GM18861 (cell line): ENCODE results near the gene GABBR2.

ENCODE experiments used
- ATAC-seq: cut with Tn5 transposase; IDR thresholded peaks from one replicate; pipeline ENCODE4 v1.9.1; 2021; ENCODE audit not compliant: unreplicated experiment

The GABBR2 gene

DNA sequence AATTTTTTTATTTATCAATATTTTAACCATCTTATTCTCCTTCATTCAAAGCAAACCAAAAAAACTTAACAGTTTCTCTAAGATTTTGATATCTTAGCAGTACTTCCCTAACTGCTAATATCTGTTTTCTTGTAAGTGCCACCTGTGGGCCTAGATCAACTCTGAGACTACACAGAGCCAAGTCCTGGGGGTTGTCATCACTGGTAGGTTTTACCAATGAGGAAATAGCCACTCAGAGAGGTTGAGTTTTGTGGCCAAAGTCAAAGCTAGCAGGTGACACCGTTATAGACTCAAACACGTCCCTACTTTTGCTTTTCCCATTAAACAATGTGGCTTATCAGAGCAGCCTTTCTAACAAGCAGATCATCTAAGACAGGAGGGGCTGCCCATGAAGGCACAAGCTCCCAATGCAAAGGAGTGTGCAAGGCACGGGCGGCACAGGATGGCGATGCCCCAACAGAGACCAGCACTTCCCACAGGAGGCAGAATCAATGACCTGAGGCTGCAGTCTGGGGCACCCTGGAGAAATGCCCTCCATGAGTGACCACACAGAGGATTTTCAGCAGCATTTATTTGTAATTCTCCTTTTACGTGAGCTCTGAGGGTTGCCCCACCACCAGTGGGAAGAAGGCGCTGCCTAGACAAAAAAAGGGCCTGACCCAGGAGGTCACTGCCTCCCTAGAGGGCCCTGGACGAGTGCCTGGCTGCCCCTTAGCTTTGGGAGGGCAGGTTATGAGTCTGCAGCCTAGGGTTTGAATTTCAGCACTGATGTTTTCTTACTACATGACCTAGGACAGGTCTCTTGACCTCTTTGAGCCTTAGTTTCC is 460.7 kb downstream of the GABBR2 start:
- ATAC-seq = no peak

DNA sequence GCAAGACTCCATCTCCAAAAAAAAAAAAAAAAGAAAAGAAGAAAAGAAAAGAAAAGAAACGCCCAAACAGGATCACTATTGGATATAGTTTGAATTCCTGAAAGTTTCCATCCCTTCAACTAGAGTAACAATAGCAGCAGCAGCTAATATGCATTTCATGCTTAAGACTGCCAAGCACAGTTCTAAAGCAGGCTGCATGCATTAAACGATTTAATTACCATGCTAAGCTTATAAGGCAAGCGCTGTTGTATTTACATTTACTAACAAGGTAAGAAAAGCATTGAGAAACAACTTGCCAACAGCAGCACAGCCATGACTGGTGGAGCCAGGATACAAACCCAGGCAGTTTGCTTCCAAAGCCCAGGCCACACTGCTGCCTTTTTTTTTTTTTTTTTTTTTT is 466.3 kb downstream of the GABBR2 start:
- no peak for ATAC-seq

DNA sequence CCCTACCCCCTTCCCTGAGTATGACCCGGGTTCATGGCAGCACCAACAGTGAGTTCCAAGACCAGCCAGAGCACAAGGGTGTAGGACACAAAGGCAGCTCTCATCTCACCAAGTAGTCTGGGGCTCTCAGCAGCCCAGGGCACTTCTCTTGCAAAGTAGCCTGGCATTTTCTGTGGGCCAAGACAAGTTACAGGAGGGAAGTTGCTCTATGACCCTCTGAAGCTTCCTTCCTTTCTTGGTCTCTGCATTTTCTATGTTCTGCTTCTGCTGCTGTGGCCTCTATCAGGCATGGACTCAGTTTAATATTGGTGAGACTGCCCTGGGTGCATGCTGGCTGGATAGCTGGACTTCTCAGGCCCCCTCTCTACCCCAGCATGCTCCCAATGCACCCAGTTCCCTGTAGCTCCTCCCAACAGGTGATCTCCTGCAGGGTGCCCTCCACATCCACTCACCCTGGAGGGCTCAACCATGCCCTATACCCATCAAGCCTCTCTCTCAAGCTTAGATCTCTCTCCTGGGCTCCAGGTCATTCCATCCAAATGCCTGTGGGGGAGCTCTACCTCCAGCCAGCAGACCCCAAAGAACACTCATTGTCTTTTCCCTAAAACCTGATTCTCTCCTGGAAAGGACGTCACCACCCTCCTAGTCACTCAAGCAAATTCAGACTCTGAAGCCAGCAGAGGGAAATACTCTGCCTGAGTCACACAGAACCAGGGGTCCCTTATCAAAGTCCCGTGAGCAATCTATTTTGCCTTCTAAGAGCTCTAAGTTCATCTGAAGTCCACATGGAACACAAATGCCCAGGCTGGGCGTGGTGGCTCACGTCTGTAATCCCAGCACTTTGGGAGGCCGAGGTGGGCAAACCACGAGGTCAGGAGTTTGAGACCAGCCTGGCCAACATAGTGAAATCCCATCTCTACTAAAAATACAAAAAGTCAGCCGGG is 467.1 kb downstream of the GABBR2 start:
- ATAC-seq = no peak

DNA sequence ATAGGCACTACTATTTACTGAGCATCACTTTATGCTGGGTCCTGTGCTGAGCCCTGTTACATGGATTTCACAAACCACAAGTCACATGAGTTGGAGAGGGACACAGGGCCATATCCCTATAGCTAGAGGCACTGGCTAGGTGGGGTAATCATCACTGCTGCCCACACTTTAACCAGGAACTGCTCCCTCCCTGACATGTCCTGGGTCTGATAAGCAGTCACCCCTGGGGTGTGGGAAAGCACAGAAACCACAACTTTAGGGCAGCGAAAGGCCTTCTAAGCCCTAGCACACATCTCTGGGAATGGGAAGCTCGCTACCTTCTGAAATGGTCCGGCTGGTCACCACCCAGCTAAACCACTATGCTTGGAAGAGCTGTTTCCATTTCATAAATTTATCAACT is 468.3 kb downstream of the GABBR2 start:
- no peak for ATAC-seq
